SU-DHL-6 (cell line): ENCODE data around the gene PPP1R13B.

Experiments
- CTCF ChIP-seq: fragments of 200-600 bp; sonication (generic); IDR thresholded peaks from one replicate; pipeline ENCODE4 v1.5.1; 2017; ENCODE audit warnings: antibody characterized with exemption, mild to moderate bottlenecking, low read length, moderate library complexity; ENCODE audit not compliant: insufficient read depth, poor library complexity, severe bottlenecking
- EZH2phosphoT487 ChIP-seq: fragments of 200-600 bp; sonication (generic), shearing (Covaris generic); conservative IDR thresholded peaks from 2 replicates; pipeline ENCODE4 v1.6.1; 2018; ENCODE audit warnings: mild to moderate bottlenecking, antibody characterized with exemption, low read length, moderate library complexity, mixed read lengths

- TF ChIP-seq CTCF (no peak), EZH2phosphoT487 (no peak)
These were observed 83.5 kb downstream of the PPP1R13B start for GRCh38 chr14:103763730-103764488.
